Suppressor macrophage treated with lipopolysaccharide for 1 hour (primary cell): Measurements from ENCODE around the gene DCLK2.

ENCODE experiments used
- DNase-seq, 3 donors: peaks; one replicate each; pipeline ENCODE4 v3.0.0-alpha.2; 2020 to 2022

DCLK2 gene

GRCh38 chr4:150247184-150247583 lies 168.9 kb downstream of the DCLK2 start:
- no peak for DNase-seq

GRCh38 chr4:150248181-150248580 lies 169.9 kb downstream of the DCLK2 start:
- no peak for DNase-seq

GRCh38 chr4:150250293-150250997 lies 172.2 kb downstream of the DCLK2 start:
- DNase-seq = no peak

GRCh38 chr4:150250998-150251651 lies 172.9 kb downstream of the DCLK2 start:
- DNase-seq = no peak

GRCh38 chr4:150251752-150252190 lies 173.5 kb downstream of the DCLK2 start:
- no peak for DNase-seq

- no peak for DNase-seq
Observed at GRCh38 chr4:150252306-150252705, 174.1 kb downstream of the DCLK2 start.

- no peak for DNase-seq
Observed at GRCh38 chr4:150252741-150253140, 174.5 kb downstream of the DCLK2 start.

GRCh38 chr4:150253416-150253815 lies 175.2 kb downstream of the DCLK2 start:
- DNase-seq = no peak

GRCh38 chr4:150253965-150254630 lies 175.9 kb downstream of the DCLK2 start:
- no peak for DNase-seq

- no peak for DNase-seq
Observed at GRCh38 chr4:150255610-150256224, 177.5 kb downstream of the DCLK2 start.

- no peak for DNase-seq
Observed at GRCh38 chr4:150256225-150256620, 178.0 kb downstream of the DCLK2 start.

GRCh38 chr4:150256841-150257730 lies 178.8 kb downstream of the DCLK2 start:
- DNase-seq = peak in 1 of 3 donors; percentile 15

GRCh38 chr4:150258569-150258968 lies 180.3 kb downstream of the DCLK2 start:
- no peak for DNase-seq

GRCh38 chr4:150259861-150260567 lies 181.8 kb downstream of the DCLK2 start:
- DNase-seq = no peak

GRCh38 chr4:150261571-150261970 lies 183.3 kb downstream of the DCLK2 start:
- DNase-seq = no peak

- no peak for DNase-seq
Observed at GRCh38 chr4:150262611-150263010, 184.4 kb downstream of the DCLK2 start.

GRCh38 chr4:150264595-150265161 lies 186.4 kb downstream of the DCLK2 start:
- DNase-seq = no peak

GRCh38 chr4:150265806-150266205 lies 187.6 kb downstream of the DCLK2 start:
- DNase-seq = no peak

GRCh38 chr4:150268444-150268843 lies 190.2 kb downstream of the DCLK2 start:
- peak in 2 of 3 donors; percentile 37 to 40 for DNase-seq

GRCh38 chr4:150278206-150278605 lies 200.0 kb downstream of the DCLK2 start:
- DNase-seq = no peak
